Measurements from ENCODE around the gene PBX1.

DNA sequence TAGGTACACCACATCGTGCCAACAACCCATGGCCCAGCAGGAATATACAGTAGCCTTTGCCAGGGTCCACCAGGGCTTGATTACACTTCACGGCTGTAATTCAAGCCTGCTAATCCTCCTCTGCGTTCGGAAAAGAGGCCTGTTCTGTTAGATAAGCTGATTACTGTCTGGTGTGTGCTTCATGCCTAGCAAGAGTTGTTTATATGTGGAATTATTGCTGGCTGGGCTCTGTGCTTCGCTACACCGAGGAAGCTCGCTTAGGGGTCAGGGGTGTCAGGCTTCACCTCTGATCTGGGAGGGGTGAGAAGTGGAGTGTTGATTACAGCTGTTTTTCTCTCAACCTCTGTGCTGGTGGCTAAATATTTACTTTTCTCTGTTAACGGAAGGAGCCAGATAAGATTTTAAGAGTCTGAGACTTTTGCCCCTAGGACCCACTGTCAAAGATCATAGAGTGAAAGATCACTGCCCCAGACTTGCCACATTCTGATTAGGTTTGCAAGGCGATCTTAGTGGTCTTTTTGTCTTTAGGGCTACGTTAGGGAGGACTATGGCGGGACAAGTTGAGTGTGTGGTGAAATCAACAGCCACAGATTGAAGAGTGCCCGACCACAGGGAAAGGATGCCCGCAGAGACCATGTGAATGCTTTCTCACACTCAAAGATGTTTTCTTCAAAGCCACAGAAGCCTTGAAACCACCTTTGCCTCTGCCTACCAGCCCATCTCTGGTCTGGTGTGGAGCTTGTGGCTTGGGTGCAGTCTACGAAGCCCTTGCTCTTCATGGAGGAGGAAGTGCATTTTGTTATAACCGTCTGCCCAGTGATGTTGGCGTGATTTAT lies 216.1 kb downstream of the PBX1 start:
- no peak for TF ChIP-seq RB1 (IDR thresholded peaks at IDR 0.05; ENCODE audit: borderline replicate concordance)
- TF ChIP-seq CTCF (IDR thresholded peaks at IDR 0.05 in 2 of 3, conservative IDR thresholded peaks at IDR 0.05 in 1 of 3; ENCODE audit: control insufficient read depth in 2 of 3, extremely low read depth in 1 of 3, insufficient read depth in 1 of 3, low read depth in 3 of 3, low read length in 3 of 3): no peak
- no peak for TF ChIP-seq NRF1 (conservative IDR thresholded peaks at IDR 0.05; ENCODE audit: low read depth, low read length)
- TF ChIP-seq SMC3 (IDR thresholded peaks at IDR 0.05; ENCODE audit: borderline replicate concordance, low read length): no peak
- TF ChIP-seq GABPA (IDR thresholded peaks at IDR 0.05; ENCODE audit: low read depth): no peak
- no peak for TF ChIP-seq FOXK2 (IDR thresholded peaks at IDR 0.05)
- TF ChIP-seq MYC (IDR thresholded peaks at IDR 0.05; ENCODE audit: insufficient read depth, insufficient read length, insufficient replicate concordance, low read length, severe bottlenecking): no peak
- no peak for TF ChIP-seq ZNF24 (IDR thresholded peaks at IDR 0.05)
- no peak for TF ChIP-seq PBX3 (IDR thresholded peaks at IDR 0.05; ENCODE audit: insufficient replicate concordance, low read depth, low read length)
- TF ChIP-seq, protein P1, sequence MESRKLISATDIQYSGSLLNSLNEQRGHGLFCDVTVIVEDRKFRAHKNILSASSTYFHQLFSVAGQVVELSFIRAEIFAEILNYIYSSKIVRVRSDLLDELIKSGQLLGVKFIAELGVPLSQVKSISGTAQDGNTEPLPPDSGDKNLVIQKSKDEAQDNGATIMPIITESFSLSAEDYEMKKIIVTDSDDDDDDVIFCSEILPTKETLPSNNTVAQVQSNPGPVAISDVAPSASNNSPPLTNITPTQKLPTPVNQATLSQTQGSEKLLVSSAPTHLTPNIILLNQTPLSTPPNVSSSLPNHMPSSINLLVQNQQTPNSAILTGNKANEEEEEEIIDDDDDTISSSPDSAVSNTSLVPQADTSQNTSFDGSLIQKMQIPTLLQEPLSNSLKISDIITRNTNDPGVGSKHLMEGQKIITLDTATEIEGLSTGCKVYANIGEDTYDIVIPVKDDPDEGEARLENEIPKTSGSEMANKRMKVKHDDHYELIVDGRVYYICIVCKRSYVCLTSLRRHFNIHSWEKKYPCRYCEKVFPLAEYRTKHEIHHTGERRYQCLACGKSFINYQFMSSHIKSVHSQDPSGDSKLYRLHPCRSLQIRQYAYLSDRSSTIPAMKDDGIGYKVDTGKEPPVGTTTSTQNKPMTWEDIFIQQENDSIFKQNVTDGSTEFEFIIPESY (IDR thresholded peaks at IDR 0.05): no peak
- no peak for TF ChIP-seq POLR2A (IDR thresholded peaks at IDR 0.05; ENCODE audit: low read depth, low read length)
- no peak for TF ChIP-seq EZH2 (IDR thresholded peaks at IDR 0.05; ENCODE audit: borderline replicate concordance, control insufficient read depth, low read depth, low read length)
- no peak for TF ChIP-seq YY1 (IDR thresholded peaks at IDR 0.05; ENCODE audit: low read depth, low read length)
